HFFc6 (cell line): ENCODE measurements around the gene RANBP10. TPM values are rescaled to one million over a fixed set of nuclear protein-coding genes. Genes with fewer than 3 reads are reported as not detected.

Experiments used
- DNase-seq: peaks from one replicate; pipeline ENCODE4 v3.0.0-alpha.2; 2018
- H3K27ac Mint-ChIP-seq: 2 replicates; pipeline ENCODE4 v1.8.0; 2020; ENCODE audit warnings: mild to moderate bottlenecking, mixed read lengths
- H3K27me3 Mint-ChIP-seq: 2 replicates; pipeline ENCODE4 v1.8.0; 2021; ENCODE audit warnings: mild to moderate bottlenecking, moderate library complexity, mixed read lengths; ENCODE audit not compliant: insufficient read depth
- H3K36me3 Mint-ChIP-seq: 2 replicates; pipeline ENCODE4 v1.8.0; 2021; ENCODE audit warnings: low read depth, mixed read lengths
- H3K4me1 Mint-ChIP-seq: 2 replicates; pipeline ENCODE4 v1.8.0; 2020; ENCODE audit warnings: low read depth, mixed read lengths
- H3K4me3 Mint-ChIP-seq: 2 replicates; pipeline ENCODE4 v1.8.0; 2020; ENCODE audit warnings: mild to moderate bottlenecking, moderate library complexity, mixed read lengths
- H3K9me3 Mint-ChIP-seq: 2 replicates; pipeline ENCODE4 v1.8.0; 2020; ENCODE audit warnings: mild to moderate bottlenecking, mixed read lengths
- CTCF ChIP-seq: fragments of 200-600 bp; sonication (generic); IDR thresholded peaks from 2 replicates; pipeline ENCODE4 v1.5.0; 2021; ENCODE audit warnings: antibody characterized with exemption, mild to moderate bottlenecking
- total RNA-seq, 6 experiments: library from RNA; stranded (reverse); fragmentation: NEBNext Ultra II Directional; extraction: Animal tissue kit (Norgen Biotek cat#: 25700); gene quantifications; 2 replicates in 1 of 6; 3 replicates in 5 of 6; pipeline ENCODE4 v1.2.3, GENCODE V29; 2021

The RANBP10 gene
- total RNA-seq, 6 experiments from 2014 or later: 11.5 to 15.6 (median 12.8) TPM

GRCh38 chr16:67761924-67762323, 44.4 kb downstream of the RANBP10 start:
- H3K4me3 Mint-ChIP-seq: no peak overlapping the region
- TF ChIP-seq CTCF: no peak

GRCh38 chr16:67760956-67761230, 45.5 kb downstream of the RANBP10 start:
- H3K27ac Mint-ChIP-seq: no peak overlapping the region
- no peak for TF ChIP-seq CTCF

More at GRCh38 chr16:67761924-67762323, 44.4 kb downstream of the RANBP10 start:
- peaks cover 10% of the 10 kb centered on the region; the same call in 1 of the 2 replicates for H3K36me3 Mint-ChIP-seq
- no peak for DNase-seq
- peaks cover 2% of the 10 kb centered on the region; the same call in 1 of the 2 replicates for H3K27me3 Mint-ChIP-seq
- no peaks in the 10 kb centered on the region; the same call in 1 of the 2 replicates for H3K4me1 Mint-ChIP-seq
- no peaks in the 10 kb centered on the region for H3K9me3 Mint-ChIP-seq
- H3K27ac Mint-ChIP-seq: no peak overlapping the region

GRCh38 chr16:67760206-67760955, 46.0 kb downstream of the RANBP10 start:
- no peak overlapping the region for H3K4me3 Mint-ChIP-seq

More at GRCh38 chr16:67760956-67761230, 45.5 kb downstream of the RANBP10 start:
- Mint-ChIP-seq H3K27me3 (peaks cover 2% of the 10 kb centered on the region; the same call in 1 of the 2 replicates), H3K36me3 (peaks cover under 1% of the 10 kb centered on the region; the same call in 1 of the 2 replicates), H3K4me3 (no peak overlapping the region), H3K9me3 (no peaks in the 10 kb centered on the region), H3K4me1 (no peaks in the 10 kb centered on the region)
- no peak for DNase-seq

GRCh38 chr16:67758966-67759365, 47.4 kb downstream of the RANBP10 start:
- DNase-seq: no peak
- Mint-ChIP-seq H3K36me3 (no peaks in the 10 kb centered on the region), H3K4me3 (no peak overlapping the region), H3K27ac (no peak overlapping the region), H3K9me3 (no peaks in the 10 kb centered on the region), H3K4me1 (no peaks in the 10 kb centered on the region), H3K27me3 (peaks cover 2% of the 10 kb centered on the region; the same call in 1 of the 2 replicates)
- no peak for TF ChIP-seq CTCF

More at GRCh38 chr16:67760206-67760955, 46.0 kb downstream of the RANBP10 start:
- no peak overlapping the region for H3K27ac Mint-ChIP-seq
- H3K27me3 Mint-ChIP-seq: peaks cover 2% of the 10 kb centered on the region; the same call in 1 of the 2 replicates
- H3K4me1 Mint-ChIP-seq: no peaks in the 10 kb centered on the region
- H3K9me3 Mint-ChIP-seq: no peaks in the 10 kb centered on the region
- H3K36me3 Mint-ChIP-seq: no peaks in the 10 kb centered on the region
- no peak for TF ChIP-seq CTCF
- DNase-seq: no peak

- H3K4me3 Mint-ChIP-seq: no peak overlapping the region
- H3K9me3 Mint-ChIP-seq: no peaks in the 10 kb centered on the region
- no peak for DNase-seq
- H3K27ac Mint-ChIP-seq: no peak overlapping the region
- H3K4me1 Mint-ChIP-seq: no peaks in the 10 kb centered on the region
- H3K27me3 Mint-ChIP-seq: peaks cover 1% of the 10 kb centered on the region; the same call in 1 of the 2 replicates
- TF ChIP-seq CTCF: no peak
- no peaks in the 10 kb centered on the region for H3K36me3 Mint-ChIP-seq
Observed at GRCh38 chr16:67758006-67758405, 48.4 kb downstream of the RANBP10 start.
